HG02870 (cell line): ENCODE results near the gene SYNJ1.
A peak's percentile ranks its signal among the peaks of the same experiment; 100 is the strongest.
"Not testable (repeated sequence)": the region's sequence is repeated elsewhere in the genome, so short reads cannot be mapped to it uniquely, and the experiment has no call there.

Experiments
- ATAC-seq: cut with Tn5 transposase; IDR thresholded peaks from one replicate; pipeline ENCODE4 v1.9.1; 2021; ENCODE audit warnings: mild to moderate bottlenecking, moderate library complexity; ENCODE audit not compliant: unreplicated experiment

SYNJ1 gene

GRCh38 chr21:32613436-32614043 lies 114.3 kb downstream of the SYNJ1 start:
- no peak for ATAC-seq

- no peak for ATAC-seq
These were observed 114.8 kb downstream of the SYNJ1 start for GRCh38 chr21:32612999-32613337.

- peak; percentile 93 for ATAC-seq
These were observed 115.5 kb downstream of the SYNJ1 start, which contains the start of gene CFAP298 for GRCh38 chr21:32612075-32612998. CFAP298 (minus strand) TSS chr21:32612377; CDS start chr21:32612243, 134 bp downstream.

- ATAC-seq, result peak; percentile 16
These were observed 116.3 kb downstream of the SYNJ1 start for GRCh38 chr21:32611471-32611997.

- not testable (repeated sequence) for ATAC-seq
These were observed 116.9 kb downstream of the SYNJ1 start for GRCh38 chr21:32610940-32611339.

GRCh38 chr21:32608851-32609250 lies 119.0 kb downstream of the SYNJ1 start:
- no peak for ATAC-seq

- no peak for ATAC-seq
These were observed 122.3 kb downstream of the SYNJ1 start for GRCh38 chr21:32605469-32605868.

- no peak for ATAC-seq
These were observed 123.3 kb downstream of the SYNJ1 start for GRCh38 chr21:32604464-32604863.

- ATAC-seq, result no peak
These were observed 124.7 kb downstream of the SYNJ1 start for GRCh38 chr21:32603131-32603530.

- ATAC-seq, result no peak
These were observed 125.7 kb downstream of the SYNJ1 start for GRCh38 chr21:32602099-32602498.

- no peak for ATAC-seq
These were observed 128.3 kb downstream of the SYNJ1 start for GRCh38 chr21:32599526-32599925.

- no peak for ATAC-seq
These were observed 128.7 kb downstream of the SYNJ1 start for GRCh38 chr21:32599091-32599490.

- no peak for ATAC-seq
These were observed 130.6 kb downstream of the SYNJ1 start for GRCh38 chr21:32597205-32597604.

GRCh38 chr21:32595431-32595830 lies 132.4 kb downstream of the SYNJ1 start:
- no peak for ATAC-seq

- no peak for ATAC-seq
These were observed 134.1 kb downstream of the SYNJ1 start for GRCh38 chr21:32593690-32594089.

GRCh38 chr21:32592929-32593502 lies 134.8 kb downstream of the SYNJ1 start:
- ATAC-seq, result no peak

GRCh38 chr21:32590130-32590529 lies 137.7 kb downstream of the SYNJ1 start:
- no peak for ATAC-seq

- ATAC-seq, result no peak
These were observed 140.2 kb downstream of the SYNJ1 start for GRCh38 chr21:32587651-32588050.

GRCh38 chr21:32587120-32587519 lies 140.7 kb downstream of the SYNJ1 start:
- ATAC-seq, result no peak

- ATAC-seq, result no peak
These were observed 141.8 kb downstream of the SYNJ1 start for GRCh38 chr21:32585970-32586369.

GRCh38 chr21:32585042-32585710 lies 142.6 kb downstream of the SYNJ1 start, which contains the start of gene TCP10L:
TCP10L (minus strand) TSS chr21:32585523; CDS start chr21:32584304, 1,219 bp downstream.
- ATAC-seq, result no peak
